LNCaP clone FGC (cell line): ENCODE results near the gene RCOR1.

Experiments
- DNase-seq: peaks from one replicate; pipeline ENCODE4 v3.0.0-alpha.2; 2011; ENCODE audit warnings: low read depth
- H3K4me3 ChIP-seq: 2 replicates; pipeline ENCODE4 v1.5.1; 2011; ENCODE audit warnings: mild to moderate bottlenecking, low read depth, low read length, control low read depth
- TF ChIP-seq, protein P1 (sequence below): IDR thresholded peaks from 2 replicates; pipeline ENCODE4 v1.5.1; 2012; ENCODE audit warnings: mild to moderate bottlenecking; ENCODE audit not compliant: control insufficient read depth, insufficient read depth; ENCODE audit errors: extremely low read depth

RCOR1 gene

DNA sequence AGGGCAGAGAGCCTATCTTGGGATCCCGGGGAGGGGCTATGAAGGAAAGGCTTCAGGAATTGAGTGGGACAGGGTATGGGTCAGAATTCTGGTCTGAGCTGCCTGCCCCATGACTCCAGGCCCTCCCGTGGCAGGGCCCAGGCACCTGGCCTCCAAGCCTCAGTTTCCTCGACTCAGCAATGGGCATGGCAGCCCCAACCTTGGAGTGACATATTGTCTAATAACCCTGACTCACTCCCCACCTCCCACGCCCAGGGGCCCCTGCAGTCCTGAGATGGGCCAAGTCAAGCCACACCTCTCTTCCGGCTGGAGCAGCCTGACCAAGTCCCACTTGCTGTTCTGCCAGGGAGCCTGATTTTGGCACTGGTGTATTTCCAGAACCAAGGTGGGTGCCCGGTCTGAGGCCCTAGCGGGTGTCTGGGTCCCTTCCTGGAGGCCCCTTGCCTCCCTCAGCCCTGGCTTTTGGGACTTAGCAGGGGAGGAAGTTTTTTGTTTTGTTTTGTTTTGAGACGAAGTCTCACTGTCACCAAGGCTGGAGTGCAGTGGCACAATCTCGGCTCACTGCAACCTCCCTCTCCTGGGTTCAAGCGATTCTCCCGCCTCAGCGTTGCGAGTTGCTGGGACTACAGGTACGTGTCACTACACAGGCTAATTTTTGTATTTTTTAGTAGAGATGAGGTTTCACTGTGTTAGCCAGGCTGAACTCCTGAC lies 40.3 kb upstream of the RCOR1 start:
- TF ChIP-seq, protein P1, sequence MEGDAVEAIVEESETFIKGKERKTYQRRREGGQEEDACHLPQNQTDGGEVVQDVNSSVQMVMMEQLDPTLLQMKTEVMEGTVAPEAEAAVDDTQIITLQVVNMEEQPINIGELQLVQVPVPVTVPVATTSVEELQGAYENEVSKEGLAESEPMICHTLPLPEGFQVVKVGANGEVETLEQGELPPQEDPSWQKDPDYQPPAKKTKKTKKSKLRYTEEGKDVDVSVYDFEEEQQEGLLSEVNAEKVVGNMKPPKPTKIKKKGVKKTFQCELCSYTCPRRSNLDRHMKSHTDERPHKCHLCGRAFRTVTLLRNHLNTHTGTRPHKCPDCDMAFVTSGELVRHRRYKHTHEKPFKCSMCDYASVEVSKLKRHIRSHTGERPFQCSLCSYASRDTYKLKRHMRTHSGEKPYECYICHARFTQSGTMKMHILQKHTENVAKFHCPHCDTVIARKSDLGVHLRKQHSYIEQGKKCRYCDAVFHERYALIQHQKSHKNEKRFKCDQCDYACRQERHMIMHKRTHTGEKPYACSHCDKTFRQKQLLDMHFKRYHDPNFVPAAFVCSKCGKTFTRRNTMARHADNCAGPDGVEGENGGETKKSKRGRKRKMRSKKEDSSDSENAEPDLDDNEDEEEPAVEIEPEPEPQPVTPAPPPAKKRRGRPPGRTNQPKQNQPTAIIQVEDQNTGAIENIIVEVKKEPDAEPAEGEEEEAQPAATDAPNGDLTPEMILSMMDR = no peak
- no peak overlapping the region for H3K4me3 ChIP-seq
- no peak for DNase-seq

DNA sequence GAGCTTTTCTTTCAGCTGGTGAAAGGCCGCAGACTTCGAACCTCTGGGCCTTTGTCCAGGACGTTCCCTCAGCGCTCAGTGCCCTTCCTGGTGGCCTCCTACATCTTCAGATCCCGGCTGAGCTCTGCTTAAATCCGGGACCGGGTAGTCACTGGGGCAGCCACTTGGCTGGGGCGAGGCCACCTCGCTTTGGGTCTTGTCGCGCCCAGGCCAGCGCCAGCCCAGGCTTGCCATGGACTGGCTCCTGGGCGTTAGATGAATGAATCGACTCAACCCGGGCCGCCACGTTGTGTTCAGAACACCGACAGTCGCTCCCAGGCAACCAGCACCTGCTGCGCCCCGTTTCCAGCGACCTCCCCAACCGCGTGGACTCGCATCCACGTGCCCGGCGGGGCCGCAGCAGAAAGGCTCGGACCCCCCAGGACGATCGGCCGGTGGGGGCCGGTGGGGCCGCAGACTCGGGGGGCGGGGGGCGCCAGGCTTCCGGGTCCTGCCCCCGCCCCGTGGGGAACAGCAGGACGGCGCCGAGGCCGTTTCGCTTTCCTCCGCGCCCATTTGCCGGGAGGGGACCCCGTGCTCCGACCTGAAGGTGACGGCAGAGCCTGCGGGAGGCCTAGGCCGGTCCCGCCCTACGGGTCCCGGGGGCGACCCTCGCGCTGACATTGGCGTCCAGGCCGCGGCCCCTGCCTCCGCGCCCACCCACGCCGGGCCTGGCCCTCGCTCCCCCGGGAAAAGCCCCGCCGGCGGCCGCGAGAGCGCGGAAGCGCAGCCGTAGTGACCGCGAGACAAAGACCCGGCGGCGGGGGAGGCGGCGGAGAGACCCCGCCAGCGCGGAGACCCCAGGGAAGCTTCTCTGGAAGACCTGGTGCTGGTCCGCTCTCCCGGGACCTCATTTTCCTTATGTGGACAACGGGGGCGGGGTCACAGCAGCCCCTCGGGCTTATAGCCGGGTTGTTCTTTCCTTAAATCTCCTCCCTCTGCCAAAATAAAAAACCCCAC lies 37.3 kb upstream of the RCOR1 start:
- DNase-seq = no peak
- no peak overlapping the region for H3K4me3 ChIP-seq

DNA sequence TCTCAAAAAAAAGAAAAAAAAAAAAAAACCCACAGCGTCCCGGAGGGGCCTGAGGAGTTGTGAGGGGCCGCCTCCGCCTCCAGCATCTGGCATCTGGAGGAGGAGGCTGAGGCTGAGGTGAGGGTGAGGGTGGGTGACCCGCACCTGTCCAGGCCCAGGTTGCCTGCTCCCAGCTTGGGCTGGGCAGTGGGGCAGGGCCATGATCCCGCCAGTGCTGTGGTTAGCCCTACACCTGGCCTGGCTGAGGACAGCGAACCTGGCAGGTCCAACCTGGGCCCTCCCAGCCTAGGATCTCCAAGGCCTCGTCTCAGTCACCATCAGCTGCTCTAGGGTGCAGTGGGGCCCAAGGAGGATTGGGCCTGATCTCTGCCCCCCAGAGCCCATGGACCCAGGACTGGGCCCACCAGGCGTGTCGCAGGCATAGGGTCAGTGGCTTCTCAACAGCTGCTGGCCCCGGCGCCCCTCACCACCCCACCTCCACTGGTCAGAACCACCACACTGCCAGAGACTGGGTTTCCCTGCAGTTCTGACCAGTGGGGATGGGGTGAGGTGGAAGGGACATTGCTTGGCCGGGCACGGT lies 36.3 kb upstream of the RCOR1 start:
- no peak overlapping the region for H3K4me3 ChIP-seq
- no peak for DNase-seq
- TF ChIP-seq, protein P1 = no peak

More for the DNA sequence above, 37.3 kb upstream of the RCOR1 start:
- TF ChIP-seq, protein P1 = no peak

DNA sequence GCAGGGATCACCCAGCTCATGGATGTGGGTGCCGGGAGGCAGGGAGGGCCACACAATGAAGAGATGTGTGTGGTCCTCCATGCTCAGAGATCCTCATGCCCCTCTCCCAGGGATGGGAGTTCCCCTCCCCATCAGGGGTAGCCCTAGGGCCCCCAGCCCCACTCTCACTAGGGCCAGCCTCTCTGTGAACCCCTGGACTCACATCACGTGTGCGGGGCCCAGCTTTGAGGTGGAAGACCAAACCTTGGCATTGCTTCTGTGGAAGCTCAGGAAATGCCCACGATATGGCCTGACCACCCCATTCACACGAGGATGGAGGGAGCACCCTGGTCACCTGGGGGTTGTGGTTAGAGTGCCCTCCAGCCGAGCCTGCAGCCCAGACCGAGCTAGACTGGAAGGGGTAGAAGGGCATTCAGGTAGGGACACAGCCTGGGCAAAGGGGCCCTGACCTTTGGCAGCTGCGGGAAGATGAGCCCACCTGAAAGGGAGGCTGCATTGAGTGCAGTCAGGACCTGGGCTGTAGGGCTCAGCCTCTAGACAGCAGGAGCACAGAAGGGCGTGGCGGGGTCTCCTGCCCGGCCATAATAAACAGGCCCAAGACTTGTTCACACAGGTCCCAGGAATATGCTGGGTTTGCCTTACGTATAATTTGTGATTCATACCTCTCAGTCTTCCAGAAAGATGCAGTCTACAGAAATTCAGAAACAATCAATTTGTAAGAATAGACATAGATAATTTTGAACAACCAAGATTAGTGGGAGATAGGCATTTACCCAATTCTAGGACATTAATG lies 34.8 kb upstream of the RCOR1 start:
- TF ChIP-seq, protein P1 = no peak
- no peak for DNase-seq
- no peak overlapping the region for H3K4me3 ChIP-seq

- TF ChIP-seq, protein P1 = no peak
- H3K4me3 ChIP-seq = no peak overlapping the region
- no peak for DNase-seq
Measured at GRCh38 chr14:102558556-102558955, 33.9 kb upstream of the RCOR1 start.
